ENCODE measurements around the gene ZFP36L1.

ZFP36L1 gene

GRCh38 chr14:68801631-68802030 lies 8.8 kb upstream of the ZFP36L1 start:
- H3K4me2 ChIP-seq (ENCODE audit: insufficient read depth, low read length) = no peak overlapping the region
- H2AFZ ChIP-seq (ENCODE audit: low read depth, low read length) = no peak overlapping the region
- no peak overlapping the region for H3K4me3 ChIP-seq (ENCODE audit: low read depth in 1 of 2, low read length in 2 of 2)
- no peak for DNase-seq
- H3K79me2 ChIP-seq (ENCODE audit: insufficient read depth, low read length) = no peaks in the 10 kb centered on the region
- H3K27ac ChIP-seq (ENCODE audit: low read length) = no peak overlapping the region
- no peak for ATAC-seq (ENCODE audit: insufficient read depth, low read depth)
- H4K20me1 ChIP-seq (ENCODE audit: insufficient read depth, low read length) = no peaks in the 10 kb centered on the region
- no peak overlapping the region for H3K9ac ChIP-seq (ENCODE audit: low read depth, low read length)
- H3K27me3 ChIP-seq (ENCODE audit: insufficient read depth, low read length, poor library complexity) = no peaks in the 10 kb centered on the region
- TF ChIP-seq EZH2 (IDR thresholded peaks at IDR 0.05; ENCODE audit: borderline replicate concordance, low read depth, low read length, severe bottlenecking) (no peak), CTCF (IDR thresholded peaks at IDR 0.05; ENCODE audit: borderline replicate concordance, extremely low read depth, low read length, poor library complexity, severe bottlenecking) (no peak)
- H3K4me1 ChIP-seq (ENCODE audit: insufficient read depth, low read length) = peaks cover 13% of the 10 kb centered on the region
- H3K36me3 ChIP-seq (ENCODE audit: insufficient read depth, low read length) = no peaks in the 10 kb centered on the region
- peaks cover 15% of the 10 kb centered on the region for H3K9me3 ChIP-seq (ENCODE audit: insufficient read depth, low read length, severe bottlenecking)

GRCh38 chr14:68800953-68801352 lies 8.1 kb upstream of the ZFP36L1 start:
- ATAC-seq (ENCODE audit: insufficient read depth, low read depth) = no peak
- Histone ChIP-seq H3K4me2 (ENCODE audit: insufficient read depth, low read length) (no peak overlapping the region), H3K27me3 (ENCODE audit: insufficient read depth, low read length, poor library complexity) (no peaks in the 10 kb centered on the region), H3K9ac (ENCODE audit: low read depth, low read length) (no peak overlapping the region), H3K9me3 (ENCODE audit: insufficient read depth, low read length, severe bottlenecking) (peaks cover 15% of the 10 kb centered on the region), H2AFZ (ENCODE audit: low read depth, low read length) (no peak overlapping the region), H3K79me2 (ENCODE audit: insufficient read depth, low read length) (no peaks in the 10 kb centered on the region), H3K4me3 (ENCODE audit: low read depth in 1 of 2, low read length in 2 of 2) (no peak overlapping the region), H3K4me1 (ENCODE audit: insufficient read depth, low read length) (peaks cover 20% of the 10 kb centered on the region), H3K27ac (ENCODE audit: low read length) (no peak overlapping the region), H4K20me1 (ENCODE audit: insufficient read depth, low read length) (no peaks in the 10 kb centered on the region), H3K36me3 (ENCODE audit: insufficient read depth, low read length) (no peaks in the 10 kb centered on the region)
- TF ChIP-seq CTCF (IDR thresholded peaks at IDR 0.05; ENCODE audit: borderline replicate concordance, extremely low read depth, low read length, poor library complexity, severe bottlenecking) (no peak), EZH2 (IDR thresholded peaks at IDR 0.05; ENCODE audit: borderline replicate concordance, low read depth, low read length, severe bottlenecking) (no peak)
- DNase-seq = no peak

GRCh38 chr14:68800390-68800789 lies 7.5 kb upstream of the ZFP36L1 start:
- DNase-seq (no peak), ATAC-seq (ENCODE audit: insufficient read depth, low read depth) (no peak)
- no peaks in the 10 kb centered on the region for H3K36me3 ChIP-seq (ENCODE audit: insufficient read depth, low read length)
- no peak overlapping the region for H3K4me3 ChIP-seq (ENCODE audit: low read depth in 1 of 2, low read length in 2 of 2)
- H3K4me2 ChIP-seq (ENCODE audit: insufficient read depth, low read length) = no peak overlapping the region
- peaks cover 20% of the 10 kb centered on the region for H3K4me1 ChIP-seq (ENCODE audit: insufficient read depth, low read length)
- H3K79me2 ChIP-seq (ENCODE audit: insufficient read depth, low read length) = peaks cover 2% of the 10 kb centered on the region; the same call in 1 of the 2 replicates
- no peaks in the 10 kb centered on the region for H4K20me1 ChIP-seq (ENCODE audit: insufficient read depth, low read length)
- no peak overlapping the region for H2AFZ ChIP-seq (ENCODE audit: low read depth, low read length)
- no peaks in the 10 kb centered on the region for H3K27me3 ChIP-seq (ENCODE audit: insufficient read depth, low read length, poor library complexity)
- H3K9ac ChIP-seq (ENCODE audit: low read depth, low read length) = no peak overlapping the region
- no peak for TF ChIP-seq CTCF (IDR thresholded peaks at IDR 0.05; ENCODE audit: borderline replicate concordance, extremely low read depth, low read length, poor library complexity, severe bottlenecking)
- no peak for TF ChIP-seq EZH2 (IDR thresholded peaks at IDR 0.05; ENCODE audit: borderline replicate concordance, low read depth, low read length, severe bottlenecking)
- peaks cover 15% of the 10 kb centered on the region for H3K9me3 ChIP-seq (ENCODE audit: insufficient read depth, low read length, severe bottlenecking)
- H3K27ac ChIP-seq (ENCODE audit: low read length) = peak overlapping the region; percentile 63; the same call in 1 of the 2 replicates

GRCh38 chr14:68798621-68799020 lies 5.8 kb upstream of the ZFP36L1 start:
- Histone ChIP-seq H4K20me1 (ENCODE audit: insufficient read depth, low read length) (no peaks in the 10 kb centered on the region), H3K9ac (ENCODE audit: low read depth, low read length) (no peak overlapping the region), H2AFZ (ENCODE audit: low read depth, low read length) (no peak overlapping the region), H3K27me3 (ENCODE audit: insufficient read depth, low read length, poor library complexity) (no peaks in the 10 kb centered on the region), H3K27ac (ENCODE audit: low read length) (no peak overlapping the region), H3K4me2 (ENCODE audit: insufficient read depth, low read length) (no peak overlapping the region), H3K9me3 (ENCODE audit: insufficient read depth, low read length, severe bottlenecking) (peaks cover 12% of the 10 kb centered on the region), H3K4me3 (ENCODE audit: low read depth in 1 of 2, low read length in 2 of 2) (no peak overlapping the region), H3K79me2 (ENCODE audit: insufficient read depth, low read length) (peaks cover 17% of the 10 kb centered on the region), H3K36me3 (ENCODE audit: insufficient read depth, low read length) (no peaks in the 10 kb centered on the region), H3K4me1 (ENCODE audit: insufficient read depth, low read length) (peaks cover 32% of the 10 kb centered on the region)
- DNase-seq (no peak), ATAC-seq (ENCODE audit: insufficient read depth, low read depth) (no peak)
- no peak for TF ChIP-seq CTCF (IDR thresholded peaks at IDR 0.05; ENCODE audit: borderline replicate concordance, extremely low read depth, low read length, poor library complexity, severe bottlenecking)
- no peak for TF ChIP-seq EZH2 (IDR thresholded peaks at IDR 0.05; ENCODE audit: borderline replicate concordance, low read depth, low read length, severe bottlenecking)
